ENCODE results near the gene PTRH2. TPM values are rescaled to one million over a fixed set of nuclear protein-coding genes. Genes with fewer than 3 reads are reported as not detected.
A peak's percentile ranks its signal among the peaks of the same experiment; 100 is the strongest.

Gene PTRH2
- total and polyA plus RNA-seq, 2 of the 8 experiments (the other 6 are each of a cell fraction or from before 2014, with no cell fraction given) = 39.4 to 43.2 TPM

DNA sequence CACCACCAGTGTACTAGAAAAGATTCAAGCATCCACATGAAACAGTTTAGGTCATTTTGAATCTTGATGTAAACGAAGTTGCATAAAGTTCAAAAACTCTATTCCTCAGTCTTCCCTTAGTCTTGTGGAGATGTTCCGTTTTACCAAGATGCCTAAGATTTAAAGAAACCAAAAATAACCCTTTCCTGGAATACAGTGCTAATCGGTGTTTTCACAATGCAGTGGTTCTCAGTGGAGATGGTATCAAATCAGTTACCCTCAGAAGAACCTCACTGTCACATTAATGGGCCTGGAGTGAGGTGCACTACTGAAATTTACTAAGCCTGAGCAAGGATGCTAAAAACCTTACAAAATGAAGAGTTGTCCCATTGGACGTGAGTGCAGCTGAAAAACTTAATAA, 9.1 kb downstream of the PTRH2 start:
- CTCF ChIA-PET (ENCODE audit: partially characterized antibody) = no interaction called here
- DNase-seq (ENCODE audit: low read depth in 1 of 2, low spot score in 2 of 2) (no peak), FAIRE-seq (no peak)
- Histone ChIP-seq H4K5ac (ENCODE audit: insufficient read length, low read depth, low read length) (no peak overlapping the region), H3K4me3 (ENCODE audit: extremely low read depth in 1 of 4, insufficient read depth in 2 of 4, low read depth in 3 of 4, low read length in 4 of 4) (no peak overlapping the region), H3K27ac (ENCODE audit: low read depth, low read length) (no peak overlapping the region), H3K14ac (ENCODE audit: insufficient read length) (no peak overlapping the region), H3K79me1 (ENCODE audit: low read depth, low read length) (peaks cover 6% of the 10 kb centered on the region; the same call in 1 of the 2 replicates), H3K36me3 (ENCODE audit: control insufficient read depth in 2 of 4, insufficient read depth in 4 of 4, low read length in 3 of 4) (peaks cover 16 to 75% (median 50%) of the 10 kb centered on the region in 4 experiments), H3K9ac (replicated peaks in 1 of 4; ENCODE audit: extremely low read depth in 1 of 4, low read depth in 3 of 4, low read length in 3 of 4) (no peak overlapping the region), H4K20me1 (replicated peaks in 1 of 2; ENCODE audit: control insufficient read depth in 1 of 2, insufficient read depth in 2 of 2, low read length in 2 of 2) (peaks cover 24 to 39% of the 10 kb centered on the region in 2 experiments), H3K27me3 (replicated peaks in 1 of 4; ENCODE audit: control insufficient read depth in 3 of 4, extremely low read depth in 1 of 4, insufficient read depth in 3 of 4, low read length in 3 of 4) (no peaks in the 10 kb centered on the region), H3K18ac (ENCODE audit: extremely low read depth, low read length) (no peak overlapping the region), H3K79me2 (ENCODE audit: control insufficient read depth in 1 of 2, insufficient read depth in 2 of 2, low read length in 2 of 2) (peaks cover 25 to 88% of the 10 kb centered on the region in 2 experiments), H2BK5ac (ENCODE audit: low read depth, low read length) (no peak overlapping the region), H2AFZ (ENCODE audit: low read length) (no peak overlapping the region), H2BK12ac (ENCODE audit: low read depth, low read length) (no peak overlapping the region), H4K91ac (replicated peaks; ENCODE audit: insufficient read length, low read length) (no peak overlapping the region), H2BK20ac (ENCODE audit: low read length) (no peak overlapping the region), H3K23me2 (ENCODE audit: low read depth, low read length) (no peaks in the 10 kb centered on the region), H3K56ac (replicated peaks; ENCODE audit: insufficient read length, low read depth, low read length) (no peak overlapping the region), H2BK15ac (ENCODE audit: low read length) (no peak overlapping the region), H4K8ac (ENCODE audit: extremely low read depth, insufficient read depth, low read length) (no peak overlapping the region), H3K4ac (replicated peaks; ENCODE audit: insufficient read length, low read depth, low read length) (no peak overlapping the region), H3K9me3 (ENCODE audit: insufficient read depth in 2 of 2, low read depth in 1 of 2, low read length in 1 of 2) (no peaks in the 10 kb centered on the region), H3K23ac (ENCODE audit: insufficient read length) (no peak overlapping the region), H3K4me2 (ENCODE audit: insufficient read depth in 1 of 2, low read depth in 2 of 2, low read length in 2 of 2) (no peak overlapping the region), H2BK120ac (replicated peaks; ENCODE audit: low read depth, low read length) (no peak overlapping the region), H3K4me1 (replicated peaks in 1 of 4; ENCODE audit: control insufficient read depth in 3 of 4, insufficient read depth in 4 of 4, low read length in 3 of 4) (peaks cover 0 to 3% (median 0%) of the 10 kb centered on the region in 4 experiments; a peak in 2 of 7 replicates), H2AK5ac (ENCODE audit: low read depth, low read length) (no peak overlapping the region)
- POLR2A ChIA-PET (ENCODE audit: partially characterized antibody) = interaction anchor here (0.8 kb wide), 1 partner anchor 9 kb away, joined by 5 read pairs; the partner anchor contains the start of genes PTRH2 and VMP1
- WGBS, 2 experiments (ENCODE audit: extremely low coverage in 1 of 2, insufficient coverage in 1 of 2, insufficient read length in 1 of 2, insufficient replicate concordance in 2 of 2, low coverage in 1 of 2, low lambda C conversion rate in 2 of 2, missing lambda C conversion rate in 1 of 2) = 91% methylated on average over 4 of the region's 4 CpGs; no CpG with 5 or more reads in 1 of the 2 experiments
- TF ChIP-seq SIN3A (conservative IDR thresholded peaks at IDR 0.05 in 1 of 2, IDR thresholded peaks at IDR 0.05 in 1 of 2; ENCODE audit: low read depth in 1 of 2, low read length in 2 of 2) = no peak
- TF ChIP-seq, protein P1, sequence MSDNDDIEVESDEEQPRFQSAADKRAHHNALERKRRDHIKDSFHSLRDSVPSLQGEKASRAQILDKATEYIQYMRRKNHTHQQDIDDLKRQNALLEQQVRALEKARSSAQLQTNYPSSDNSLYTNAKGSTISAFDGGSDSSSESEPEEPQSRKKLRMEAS (IDR thresholded peaks at IDR 0.05) = no peak
- TF ChIP-seq POU5F1 (IDR thresholded peaks at IDR 0.05; ENCODE audit: low read depth, low read length) = no peak
- TF ChIP-seq POLR2A (IDR thresholded peaks at IDR 0.05; ENCODE audit: control extremely low read depth in 1 of 2, low read depth in 2 of 2, low read length in 2 of 2) = 0 out of 3 replicates have a peak, but pooled peaks of 1 of the 2 experiments have one; percentile 4
- TF ChIP-seq BRCA1 (IDR thresholded peaks at IDR 0.05; ENCODE audit: low read depth, low read length) = no peak
- TF ChIP-seq JUN (IDR thresholded peaks at IDR 0.05; ENCODE audit: low read depth, low read length) = no peak

Measured in H1 (cell line).